AG09309 (cell line): ENCODE measurements around the gene SFXN2.

Source experiments
- DNase-seq: peaks from one replicate; pipeline ENCODE4 v3.0.0-alpha.2; 2010; ENCODE audit warnings: low read depth
- H3K4me3 ChIP-seq: 2 replicates; pipeline ENCODE4 v1.5.1; 2011; ENCODE audit warnings: mild to moderate bottlenecking, low read depth, low read length, moderate library complexity; ENCODE audit not compliant: control insufficient read depth
- CTCF ChIP-seq: IDR thresholded peaks from 2 replicates; pipeline ENCODE4 v1.5.1; 2011; ENCODE audit warnings: mild to moderate bottlenecking, low read depth, low read length, inconsistent platforms; ENCODE audit not compliant: insufficient read depth, control insufficient read depth; ENCODE audit errors: missing control alignments

SFXN2 gene

GRCh38 chr10:102782673-102783551, 68.5 kb downstream of the SFXN2 start:
- peak overlapping the region; percentile 3 for H3K4me3 ChIP-seq
- DNase-seq, result peak; percentile 90
- no peak for TF ChIP-seq CTCF

- H3K4me3 ChIP-seq, result no peak overlapping the region
- no peak for TF ChIP-seq CTCF
- DNase-seq, result no peak
Observed at GRCh38 chr10:102783568-102783967, 69.1 kb downstream of the SFXN2 start.

- no peak for TF ChIP-seq CTCF
- H3K4me3 ChIP-seq, result no peak overlapping the region
- no peak for DNase-seq
Observed at GRCh38 chr10:102785818-102786217, 71.4 kb downstream of the SFXN2 start.

GRCh38 chr10:102791754-102792395, 77.4 kb downstream of the SFXN2 start:
- TF ChIP-seq CTCF, result no peak
- no peak overlapping the region for H3K4me3 ChIP-seq
- no peak for DNase-seq
